Fibroblast of skin of right biceps (primary cell): ENCODE measurements around the gene GALNT17.

ENCODE experiments used
- DNase-seq: peaks from one replicate; pipeline ENCODE4 v3.0.0-alpha.2; 2013

GALNT17 gene

GRCh38 chr7:71404726-71405345, 272.9 kb downstream of the GALNT17 start:
- no peak for DNase-seq

DNA sequence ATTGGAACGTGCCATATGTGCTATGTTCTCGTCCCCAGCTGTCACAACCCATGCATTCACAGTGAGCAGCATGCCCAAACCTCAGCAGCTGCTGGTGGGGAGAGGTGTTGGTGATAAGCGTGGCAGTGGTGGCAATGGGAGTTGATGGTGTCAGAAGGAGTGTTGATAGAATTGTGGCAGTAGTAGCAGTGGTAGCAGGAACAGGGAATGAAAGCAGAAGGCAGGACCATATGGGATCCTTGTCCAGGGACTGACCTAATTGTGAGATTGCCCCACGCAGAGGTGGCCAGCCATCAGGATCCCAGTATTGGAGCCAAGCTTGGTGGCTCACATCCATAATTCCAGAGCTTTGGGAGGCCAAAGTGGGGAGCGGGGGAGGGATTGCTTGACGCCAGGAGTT, 276.3 kb downstream of the GALNT17 start:
- no peak for DNase-seq

- DNase-seq, result no peak
These were observed 277.7 kb downstream of the GALNT17 start for GRCh38 chr7:71409550-71410157.

DNA sequence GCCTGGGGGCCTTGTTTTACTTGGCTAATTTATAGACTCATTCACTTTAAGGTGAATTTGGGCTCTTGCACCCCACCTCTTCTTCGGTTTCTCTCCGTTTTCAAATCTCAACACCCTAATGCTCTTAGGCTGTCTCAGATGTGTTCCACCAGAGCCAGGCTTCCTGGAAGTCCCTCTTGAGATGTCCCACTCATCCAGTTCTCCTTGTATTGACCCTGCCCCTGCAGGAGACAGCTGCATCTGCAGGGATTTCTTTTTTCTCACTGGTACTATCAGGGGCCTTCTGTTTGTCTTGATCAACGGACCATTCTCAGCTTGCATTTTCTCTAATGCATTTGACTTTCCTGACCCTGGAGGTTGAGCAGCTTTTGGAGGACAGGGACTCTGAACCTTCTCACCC, 279.5 kb downstream of the GALNT17 start:
- no peak for DNase-seq

DNA sequence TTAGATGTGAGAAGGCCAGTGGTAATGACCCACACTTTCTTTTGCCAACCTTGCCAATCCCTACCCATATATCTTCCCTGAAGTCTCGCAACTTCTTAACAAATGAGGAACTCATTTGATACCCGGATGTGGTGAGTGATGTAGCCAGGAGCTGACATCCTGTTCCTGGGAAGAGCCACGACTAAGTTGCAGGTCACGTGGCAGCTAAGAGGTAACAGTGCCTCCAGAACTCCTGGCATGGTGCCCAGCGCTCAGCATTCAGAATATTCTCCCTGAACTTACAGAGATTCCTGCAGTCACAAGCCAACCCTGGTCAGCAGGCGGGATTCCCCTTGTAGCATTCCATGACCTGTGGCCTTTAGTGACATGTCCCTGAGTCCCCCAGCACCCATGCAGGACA, 282.5 kb downstream of the GALNT17 start:
- peak; percentile 3 for DNase-seq

DNA sequence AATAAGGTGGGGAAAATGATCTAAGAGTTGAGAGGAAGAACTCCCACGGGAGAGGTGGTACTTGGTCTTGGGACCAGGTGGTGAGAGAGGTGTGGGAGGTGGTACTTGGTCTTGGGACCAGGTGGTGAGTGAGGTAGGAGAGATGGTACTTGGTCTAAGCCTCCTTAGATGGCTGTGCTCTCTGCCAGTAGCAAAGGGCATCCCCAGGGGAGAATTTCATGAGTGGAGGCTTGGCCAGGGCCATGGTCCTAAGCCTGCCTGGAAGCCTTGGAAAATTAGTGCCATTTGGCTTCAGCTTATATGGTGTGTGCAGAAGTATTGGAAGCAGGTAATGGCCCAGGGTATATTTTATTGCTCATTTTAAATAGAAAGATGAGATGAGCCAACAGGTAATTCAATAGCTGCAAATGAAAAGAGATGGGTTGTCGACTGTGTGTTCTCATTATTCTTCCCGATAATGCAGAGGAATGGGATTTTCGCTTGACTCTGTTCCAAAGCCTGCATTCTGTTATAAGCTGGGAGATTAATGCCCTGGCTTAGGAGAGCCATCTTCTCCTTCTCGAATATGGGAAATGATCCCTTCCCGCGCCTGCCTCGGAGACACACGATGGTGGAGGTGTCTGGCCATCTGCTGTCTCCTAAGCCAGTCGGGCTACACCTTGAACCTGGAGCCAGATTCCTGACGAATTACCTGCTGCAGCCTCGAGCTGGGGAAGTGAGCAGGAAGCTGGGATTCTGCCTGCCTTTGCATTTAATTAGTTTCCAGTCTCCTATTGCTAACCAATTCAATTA, 287.8 kb downstream of the GALNT17 start:
- DNase-seq, result no peak

DNA sequence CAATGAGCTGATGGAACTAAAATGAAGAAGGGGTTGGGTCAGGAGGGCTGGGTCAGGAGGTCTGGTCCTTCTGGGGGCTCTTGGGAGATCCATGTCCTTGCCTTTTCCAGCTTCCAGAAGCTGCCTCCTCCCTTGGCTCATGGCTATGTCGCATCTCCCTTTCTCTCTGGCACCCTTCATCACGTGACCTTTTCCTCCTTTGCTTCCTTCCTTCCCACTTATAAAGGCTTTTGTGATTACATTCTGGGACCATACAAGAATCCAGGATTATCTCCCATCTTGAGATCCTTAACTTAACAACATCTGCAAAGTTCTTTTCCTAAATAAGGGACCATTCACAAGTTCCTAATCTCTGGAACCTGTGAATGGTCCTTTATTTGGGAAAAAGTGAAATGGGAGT, 290.2 kb downstream of the GALNT17 start:
- DNase-seq, result no peak

DNA sequence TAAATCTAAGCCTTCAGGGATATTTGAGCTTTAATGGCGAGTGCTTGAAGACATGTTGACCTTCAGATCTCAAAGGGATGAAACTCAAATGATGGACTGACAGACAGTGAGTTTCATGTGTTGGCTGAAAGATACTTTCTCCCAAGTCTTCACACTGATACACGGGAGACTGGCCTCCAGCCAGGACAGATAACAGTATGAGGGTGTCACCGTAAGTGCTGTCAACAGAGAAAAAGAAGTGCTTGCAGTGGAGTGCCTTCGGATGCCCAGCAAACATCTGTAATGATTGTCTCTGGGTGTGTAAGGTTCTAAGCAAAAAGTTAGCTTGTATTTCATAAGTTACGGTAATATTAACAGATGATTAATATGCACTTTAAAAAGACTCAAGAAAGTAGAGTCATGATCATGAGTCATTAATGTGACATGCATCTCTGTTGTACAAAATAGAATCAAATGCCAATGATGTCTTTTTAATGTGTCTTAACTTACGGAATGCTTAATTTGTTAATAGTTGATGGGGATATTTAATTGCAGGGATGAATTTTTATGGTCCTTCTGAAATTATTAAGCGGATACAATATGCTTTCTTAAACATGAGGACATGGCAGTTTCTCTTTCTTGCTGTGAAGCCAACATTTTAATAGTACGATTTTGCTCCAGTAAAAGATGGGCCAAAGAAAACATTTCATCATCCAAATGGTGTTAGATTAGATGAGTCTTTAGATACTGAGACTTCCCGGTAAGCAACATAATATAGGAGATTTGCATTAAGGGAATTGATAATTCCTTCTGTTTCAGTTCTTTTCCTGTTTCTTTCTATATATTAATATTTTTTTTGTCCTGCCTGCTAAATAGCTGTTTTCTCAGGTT, 292.5 kb downstream of the GALNT17 start:
- peak; percentile 43 for DNase-seq

GRCh38 chr7:71429083-71429482, 297.1 kb downstream of the GALNT17 start:
- DNase-seq, result no peak

DNA sequence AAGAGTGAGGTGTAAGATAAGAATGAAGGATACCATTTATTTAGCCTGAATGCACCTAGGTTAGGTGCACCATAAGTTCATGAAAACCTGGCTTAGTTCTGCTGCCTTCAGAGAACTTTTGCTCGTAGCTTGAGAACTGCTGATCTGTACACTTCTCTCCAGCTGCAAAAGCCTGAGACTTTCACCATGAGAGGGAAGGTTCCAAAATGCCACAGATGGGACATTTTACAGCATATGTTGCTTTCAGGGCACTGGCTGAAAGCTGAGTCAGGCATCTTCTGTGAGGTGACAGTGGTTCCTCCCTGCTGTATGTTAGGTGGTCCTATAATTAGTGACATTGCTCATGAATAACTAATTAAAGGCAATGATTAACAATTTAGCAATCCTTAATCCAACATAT, 298.3 kb downstream of the GALNT17 start:
- DNase-seq, result no peak

DNA sequence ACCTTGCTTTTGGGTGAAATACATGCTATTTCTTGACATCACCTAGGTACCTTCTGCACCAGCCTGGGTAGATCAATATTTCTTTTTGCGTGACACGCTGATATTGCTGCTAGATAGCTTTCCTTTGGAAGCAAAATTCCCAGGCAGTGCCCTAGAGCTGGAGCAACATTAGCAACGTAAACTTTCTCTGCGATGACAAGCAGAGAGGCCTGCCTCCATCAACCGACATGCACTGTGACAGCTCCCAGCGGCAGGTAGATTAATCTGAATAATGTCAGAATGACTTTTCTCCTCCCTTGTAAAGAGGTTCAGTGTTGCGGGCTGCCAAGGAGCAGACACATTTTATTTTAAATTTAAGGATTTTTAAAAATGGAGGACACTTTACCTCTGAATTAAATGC, 307.4 kb downstream of the GALNT17 start:
- DNase-seq, result no peak

DNA sequence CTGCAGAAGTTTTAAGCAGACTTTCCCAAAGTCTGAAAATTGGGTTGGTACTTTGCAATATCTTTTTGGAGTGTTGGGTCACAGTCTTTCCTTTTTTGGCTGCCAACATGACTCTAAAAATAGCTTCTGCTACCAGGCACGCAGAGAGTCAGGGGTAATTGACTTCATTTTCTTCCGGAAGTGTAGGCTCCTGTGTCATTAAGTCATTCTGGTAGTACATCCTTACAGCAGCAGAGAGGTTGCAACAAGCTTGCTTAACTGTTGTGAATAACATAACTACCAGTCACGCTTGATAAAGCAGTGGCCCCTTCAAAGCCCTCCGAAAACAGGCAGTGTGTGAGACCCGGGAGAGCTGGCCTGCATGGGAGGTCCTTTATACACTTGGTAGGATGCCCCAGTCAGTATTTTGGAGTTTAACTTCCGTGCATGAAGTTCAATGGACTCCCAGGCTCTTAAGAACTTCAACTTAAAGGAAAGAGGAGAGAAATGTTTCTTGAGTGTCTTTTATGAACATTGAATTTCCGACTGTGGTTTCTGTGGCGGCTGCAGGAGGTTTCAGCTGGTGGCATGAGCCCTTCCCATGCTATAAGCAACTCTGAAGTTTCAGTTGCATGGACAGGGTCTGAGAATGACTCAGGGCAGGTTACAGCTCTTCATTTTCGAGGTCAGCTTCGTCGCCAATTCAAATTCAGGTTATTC, 310.7 kb downstream of the GALNT17 start:
- DNase-seq, result peak; percentile 5

DNA sequence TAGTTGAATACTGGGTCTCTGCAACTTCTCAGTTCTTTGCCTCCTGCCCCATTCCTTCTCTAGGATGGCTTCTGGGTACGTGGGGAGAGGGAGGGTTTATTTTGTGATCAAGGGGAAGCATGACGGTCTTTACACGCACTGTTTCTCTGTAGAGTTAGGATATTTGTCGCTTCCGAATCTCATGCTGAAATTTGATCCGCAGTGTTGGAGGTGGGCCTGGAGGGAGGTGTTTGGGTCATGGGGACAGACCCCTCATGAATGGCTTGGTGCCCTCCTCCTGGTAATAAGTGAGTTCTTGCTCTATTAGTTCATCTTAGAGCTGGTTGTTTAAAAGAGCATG, 311.2 kb downstream of the GALNT17 start:
- no peak for DNase-seq

GRCh38 chr7:71444130-71444529, 312.2 kb downstream of the GALNT17 start:
- no peak for DNase-seq

- DNase-seq, result no peak
These were observed 321.7 kb downstream of the GALNT17 start for GRCh38 chr7:71453630-71454029.

- no peak for DNase-seq
These were observed 323.0 kb downstream of the GALNT17 start for GRCh38 chr7:71454981-71455380.

DNA sequence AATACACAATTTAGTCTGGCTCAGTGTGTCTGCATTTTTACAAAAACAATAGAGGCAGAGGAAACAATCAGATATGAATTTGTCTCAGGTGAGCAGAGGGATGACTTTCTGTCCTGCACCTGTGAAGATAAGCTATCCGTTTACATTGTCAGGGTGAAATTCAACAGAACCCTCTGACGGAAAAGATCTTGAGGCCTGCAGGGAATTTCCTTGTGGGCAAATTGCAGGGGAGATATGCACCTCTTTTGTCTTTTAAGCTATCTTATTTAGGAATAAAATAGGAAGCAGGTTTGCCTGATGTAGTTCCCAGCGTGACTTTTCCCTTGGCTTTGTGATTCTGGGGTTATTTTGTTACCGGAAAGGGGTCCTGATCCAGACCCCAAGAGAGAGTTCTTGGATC, 325.1 kb downstream of the GALNT17 start:
- no peak for DNase-seq

GRCh38 chr7:71457846-71458590, 326.1 kb downstream of the GALNT17 start:
- no peak for DNase-seq

DNA sequence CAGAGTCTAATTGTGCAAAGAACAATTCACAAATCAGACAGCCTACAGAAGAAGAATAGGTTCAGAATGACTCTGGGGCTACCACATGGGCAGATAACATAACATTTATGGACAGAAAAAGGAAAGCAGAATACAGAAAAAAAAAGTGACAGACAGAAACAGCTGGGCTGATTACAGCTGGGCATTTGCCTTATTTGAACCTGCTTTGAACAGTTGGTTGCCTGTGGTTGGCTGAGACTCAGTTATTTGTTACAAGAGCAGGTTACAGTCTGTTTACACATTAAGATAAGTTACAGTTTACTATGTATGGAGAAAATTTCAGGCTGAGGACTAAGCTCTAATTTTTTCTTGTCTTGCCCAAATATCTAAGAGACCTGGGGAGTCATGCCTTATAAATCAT, 327.2 kb downstream of the GALNT17 start:
- no peak for DNase-seq

- no peak for DNase-seq
These were observed 329.6 kb downstream of the GALNT17 start for GRCh38 chr7:71461572-71461971.

GRCh38 chr7:71465741-71466189, 333.8 kb downstream of the GALNT17 start:
- DNase-seq, result no peak
